ENCODE measurements around the gene SAT1.
"Not testable (repeated sequence)": the region's sequence is repeated elsewhere in the genome, so short reads cannot be mapped to it uniquely, and the experiment has no call there.

The SAT1 gene

DNA sequence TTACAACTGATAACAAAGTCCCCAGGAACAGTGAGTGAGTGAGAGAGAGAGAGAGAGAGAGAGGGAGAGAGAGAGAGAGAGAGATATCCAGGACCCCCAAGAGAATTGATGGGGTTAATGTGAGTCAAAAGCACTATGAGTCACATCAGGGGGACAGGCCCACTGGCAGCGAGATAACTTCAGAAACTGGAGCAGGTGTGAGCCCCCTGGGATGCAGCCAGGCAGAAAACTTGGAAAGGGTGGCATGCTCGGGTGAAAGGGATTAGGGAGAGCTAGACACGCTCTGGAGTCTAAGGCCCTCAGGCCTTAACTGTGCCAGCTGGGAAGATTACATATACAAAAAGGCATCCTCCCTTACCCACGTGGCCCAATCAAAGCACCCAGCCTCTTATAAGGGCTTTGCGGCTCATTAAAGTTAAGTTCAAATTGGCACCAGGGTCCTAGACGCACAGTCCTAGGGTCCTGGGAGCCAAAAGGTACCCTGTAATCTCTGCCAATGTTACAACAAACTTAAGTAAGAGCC lies 40.7 kb upstream of the SAT1 start:
- no peak for TF ChIP-seq GABPA (IDR thresholded peaks at IDR 0.05; ENCODE audit: low read depth)
- no peak for TF ChIP-seq SPI1 (IDR thresholded peaks at IDR 0.05; ENCODE audit: borderline replicate concordance, low read depth)
- TF ChIP-seq, protein P1, sequence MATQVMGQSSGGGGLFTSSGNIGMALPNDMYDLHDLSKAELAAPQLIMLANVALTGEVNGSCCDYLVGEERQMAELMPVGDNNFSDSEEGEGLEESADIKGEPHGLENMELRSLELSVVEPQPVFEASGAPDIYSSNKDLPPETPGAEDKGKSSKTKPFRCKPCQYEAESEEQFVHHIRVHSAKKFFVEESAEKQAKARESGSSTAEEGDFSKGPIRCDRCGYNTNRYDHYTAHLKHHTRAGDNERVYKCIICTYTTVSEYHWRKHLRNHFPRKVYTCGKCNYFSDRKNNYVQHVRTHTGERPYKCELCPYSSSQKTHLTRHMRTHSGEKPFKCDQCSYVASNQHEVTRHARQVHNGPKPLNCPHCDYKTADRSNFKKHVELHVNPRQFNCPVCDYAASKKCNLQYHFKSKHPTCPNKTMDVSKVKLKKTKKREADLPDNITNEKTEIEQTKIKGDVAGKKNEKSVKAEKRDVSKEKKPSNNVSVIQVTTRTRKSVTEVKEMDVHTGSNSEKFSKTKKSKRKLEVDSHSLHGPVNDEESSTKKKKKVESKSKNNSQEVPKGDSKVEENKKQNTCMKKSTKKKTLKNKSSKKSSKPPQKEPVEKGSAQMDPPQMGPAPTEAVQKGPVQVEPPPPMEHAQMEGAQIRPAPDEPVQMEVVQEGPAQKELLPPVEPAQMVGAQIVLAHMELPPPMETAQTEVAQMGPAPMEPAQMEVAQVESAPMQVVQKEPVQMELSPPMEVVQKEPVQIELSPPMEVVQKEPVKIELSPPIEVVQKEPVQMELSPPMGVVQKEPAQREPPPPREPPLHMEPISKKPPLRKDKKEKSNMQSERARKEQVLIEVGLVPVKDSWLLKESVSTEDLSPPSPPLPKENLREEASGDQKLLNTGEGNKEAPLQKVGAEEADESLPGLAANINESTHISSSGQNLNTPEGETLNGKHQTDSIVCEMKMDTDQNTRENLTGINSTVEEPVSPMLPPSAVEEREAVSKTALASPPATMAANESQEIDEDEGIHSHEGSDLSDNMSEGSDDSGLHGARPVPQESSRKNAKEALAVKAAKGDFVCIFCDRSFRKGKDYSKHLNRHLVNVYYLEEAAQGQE (IDR thresholded peaks at IDR 0.05; ENCODE audit: insufficient replicate concordance, low read depth), result no peak
- TF ChIP-seq, protein P2, sequence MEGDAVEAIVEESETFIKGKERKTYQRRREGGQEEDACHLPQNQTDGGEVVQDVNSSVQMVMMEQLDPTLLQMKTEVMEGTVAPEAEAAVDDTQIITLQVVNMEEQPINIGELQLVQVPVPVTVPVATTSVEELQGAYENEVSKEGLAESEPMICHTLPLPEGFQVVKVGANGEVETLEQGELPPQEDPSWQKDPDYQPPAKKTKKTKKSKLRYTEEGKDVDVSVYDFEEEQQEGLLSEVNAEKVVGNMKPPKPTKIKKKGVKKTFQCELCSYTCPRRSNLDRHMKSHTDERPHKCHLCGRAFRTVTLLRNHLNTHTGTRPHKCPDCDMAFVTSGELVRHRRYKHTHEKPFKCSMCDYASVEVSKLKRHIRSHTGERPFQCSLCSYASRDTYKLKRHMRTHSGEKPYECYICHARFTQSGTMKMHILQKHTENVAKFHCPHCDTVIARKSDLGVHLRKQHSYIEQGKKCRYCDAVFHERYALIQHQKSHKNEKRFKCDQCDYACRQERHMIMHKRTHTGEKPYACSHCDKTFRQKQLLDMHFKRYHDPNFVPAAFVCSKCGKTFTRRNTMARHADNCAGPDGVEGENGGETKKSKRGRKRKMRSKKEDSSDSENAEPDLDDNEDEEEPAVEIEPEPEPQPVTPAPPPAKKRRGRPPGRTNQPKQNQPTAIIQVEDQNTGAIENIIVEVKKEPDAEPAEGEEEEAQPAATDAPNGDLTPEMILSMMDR (IDR thresholded peaks at IDR 0.05; ENCODE audit: insufficient read depth, low read length), result no peak
- TF ChIP-seq POLR2AphosphoS5 (IDR thresholded peaks at IDR 0.05; ENCODE audit: low read depth), result no peak
- Histone ChIP-seq H3K4me3 (replicated peaks; ENCODE audit: insufficient read depth, low read length) (peak overlapping the region; percentile 78), H3K27me3 (ENCODE audit: insufficient read depth, poor library complexity, severe bottlenecking) (no peaks in the 10 kb centered on the region), H3K27ac (replicated peaks) (peak overlapping the region; percentile 57)
- DNase-seq (ENCODE audit: low read depth in 1 of 2, low spot score in 1 of 2), result no peak

DNA sequence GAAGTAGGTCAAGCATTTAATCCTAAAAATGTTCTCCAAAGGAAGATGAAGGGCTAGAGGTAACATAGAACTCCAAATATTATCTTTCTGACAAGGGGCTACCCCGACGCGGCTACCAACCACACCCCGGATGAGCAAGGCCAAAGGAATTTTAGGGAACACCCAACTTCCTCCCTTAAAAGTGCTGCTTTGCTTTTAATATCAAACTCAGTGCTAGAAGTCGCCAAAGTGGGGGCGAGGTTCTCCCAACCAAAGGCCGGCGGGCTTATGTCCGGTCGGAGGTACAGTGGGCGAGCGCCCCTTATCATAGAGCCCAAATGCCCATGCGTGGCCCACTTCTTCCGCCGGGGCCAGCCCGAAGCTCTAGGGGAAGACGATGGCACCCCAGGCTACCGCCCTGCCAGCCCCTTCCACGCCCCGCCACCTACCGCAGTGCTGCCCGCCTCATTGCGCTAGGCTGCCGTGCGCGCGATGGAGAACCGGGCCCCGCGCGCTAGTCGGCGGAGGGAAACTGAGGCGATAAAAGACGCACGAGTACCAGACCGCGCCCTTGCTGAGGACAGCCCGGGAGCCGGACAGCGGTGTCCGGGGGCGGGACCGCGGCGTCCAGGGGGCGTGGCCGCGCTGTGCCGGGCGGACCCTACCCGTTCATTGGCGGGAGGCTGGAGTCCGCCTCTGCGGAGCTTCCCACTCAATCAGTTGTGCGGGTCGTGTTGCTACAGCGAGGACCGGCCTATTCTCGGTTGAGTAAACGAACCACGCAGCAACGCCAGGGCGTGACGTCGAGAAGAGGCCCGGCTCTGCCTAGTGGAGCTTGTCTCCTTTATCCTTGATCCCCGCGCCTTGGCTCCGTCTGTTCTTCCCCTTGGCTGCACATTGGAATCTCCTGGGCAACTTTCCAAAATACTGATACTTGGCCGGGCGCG lies 40.0 kb upstream of the SAT1 start, which contains the start of gene ACOT9:
Gene ACOT9 (minus strand): TSS at position 580 of the 926 bp plus-strand sequence. CDS start 132 bp downstream, at position 448.
- Histone ChIP-seq H3K4me3 (replicated peaks; ENCODE audit: insufficient read depth, low read length) (peak within 1 kb of the TSS; percentile 78), H3K27ac (replicated peaks) (peak within 1 kb of the TSS; percentile 57), H3K27me3 (ENCODE audit: insufficient read depth, poor library complexity, severe bottlenecking) (no peaks in the 10 kb centered on the region)
- peak; percentile 46; the same call in 1 of the 2 replicates for TF ChIP-seq SPI1 (IDR thresholded peaks at IDR 0.05; ENCODE audit: borderline replicate concordance, low read depth)
- no peak for TF ChIP-seq GABPA (IDR thresholded peaks at IDR 0.05; ENCODE audit: low read depth)
- peak; percentile 71 to 85 for DNase-seq (ENCODE audit: low read depth in 1 of 2, low spot score in 1 of 2)

DNA sequence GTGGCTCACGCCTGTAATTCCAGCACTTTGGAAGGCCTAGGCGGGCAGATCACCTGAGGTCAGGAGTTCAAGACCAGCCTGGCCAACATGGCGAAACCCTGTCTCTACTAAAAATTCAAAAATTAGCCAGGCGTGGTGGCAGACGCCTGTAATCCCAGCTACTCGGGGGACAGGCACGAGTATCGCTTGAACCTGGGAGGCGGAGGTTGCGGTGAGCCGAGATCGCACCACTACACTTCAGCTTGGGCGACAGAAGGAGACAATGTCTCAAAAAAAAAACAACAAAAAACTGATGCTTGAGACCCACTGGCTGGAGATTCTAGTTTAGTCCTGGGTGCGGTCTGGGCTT lies 39.4 kb upstream of the SAT1 start:
- peak overlapping the region; percentile 57 for H3K27ac ChIP-seq (replicated peaks)
- H3K4me3 ChIP-seq (replicated peaks; ENCODE audit: insufficient read depth, low read length), result peak overlapping the region; percentile 78
- H3K27me3 ChIP-seq (ENCODE audit: insufficient read depth, poor library complexity, severe bottlenecking); DNase-seq (ENCODE audit: low read depth in 1 of 2, low spot score in 1 of 2): not testable (repeated sequence)

DNA sequence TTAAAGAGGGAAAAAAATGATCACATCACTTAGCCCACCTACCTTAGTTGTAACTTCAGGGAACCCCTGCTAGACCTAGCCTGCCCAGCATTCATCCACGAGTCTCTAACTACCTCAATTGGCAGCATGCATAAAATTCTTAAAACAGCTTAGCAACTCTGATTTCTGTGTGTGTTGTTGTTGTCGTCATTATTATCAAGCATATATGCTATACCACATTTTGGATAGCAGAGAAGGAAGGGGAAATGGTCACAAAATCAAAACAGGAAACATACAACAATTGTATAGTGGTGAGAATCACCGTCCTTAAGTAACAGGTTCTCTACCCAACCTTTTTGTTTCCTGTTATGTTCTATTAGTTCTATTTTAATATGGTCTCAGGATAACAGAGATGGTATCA lies 37.2 kb upstream of the SAT1 start:
- no peak overlapping the region for H3K4me3 ChIP-seq (replicated peaks; ENCODE audit: insufficient read depth, low read length)
- TF ChIP-seq, protein P2 (IDR thresholded peaks at IDR 0.05; ENCODE audit: insufficient read depth, low read length), result no peak
- TF ChIP-seq, protein P1 (IDR thresholded peaks at IDR 0.05; ENCODE audit: insufficient replicate concordance, low read depth), result no peak
- no peak overlapping the region for H3K27ac ChIP-seq (replicated peaks)
- no peak for DNase-seq (ENCODE audit: low read depth in 1 of 2, low spot score in 1 of 2)
- H3K27me3 ChIP-seq (ENCODE audit: insufficient read depth, poor library complexity, severe bottlenecking), result no peaks in the 10 kb centered on the region
